ENCODE results near the gene ZRANB2.

Gene ZRANB2

DNA sequence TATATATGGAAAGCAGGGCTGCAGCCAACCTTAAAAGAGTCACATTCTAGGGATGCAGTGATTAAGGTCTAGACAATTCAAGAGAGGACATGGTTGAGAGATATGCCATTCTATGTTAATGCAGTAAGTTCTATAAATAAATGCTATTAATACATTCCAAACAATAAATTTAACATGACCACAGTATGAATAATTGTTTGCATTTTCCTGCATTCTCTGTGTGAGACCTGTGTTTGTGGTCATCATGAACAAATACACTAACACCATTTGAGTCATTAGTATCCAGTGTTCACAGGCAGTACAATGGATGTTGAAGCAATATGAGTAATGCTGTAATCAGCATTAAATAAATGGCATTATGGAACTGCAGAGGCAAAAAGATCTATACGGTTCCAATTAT, 5.5 kb upstream of the ZRANB2 start:
- Mint-ChIP-seq H3K4me1 (peaks cover 9% of the 10 kb centered on the region), H3K27me3 (peaks cover 20% of the 10 kb centered on the region), H3K36me3 (no peaks in the 10 kb centered on the region), H3K9me3 (peaks cover 2% of the 10 kb centered on the region), H3K4me3 (no peak overlapping the region), H3K27ac (no peak overlapping the region)
- ATAC-seq, result no peak

DNA sequence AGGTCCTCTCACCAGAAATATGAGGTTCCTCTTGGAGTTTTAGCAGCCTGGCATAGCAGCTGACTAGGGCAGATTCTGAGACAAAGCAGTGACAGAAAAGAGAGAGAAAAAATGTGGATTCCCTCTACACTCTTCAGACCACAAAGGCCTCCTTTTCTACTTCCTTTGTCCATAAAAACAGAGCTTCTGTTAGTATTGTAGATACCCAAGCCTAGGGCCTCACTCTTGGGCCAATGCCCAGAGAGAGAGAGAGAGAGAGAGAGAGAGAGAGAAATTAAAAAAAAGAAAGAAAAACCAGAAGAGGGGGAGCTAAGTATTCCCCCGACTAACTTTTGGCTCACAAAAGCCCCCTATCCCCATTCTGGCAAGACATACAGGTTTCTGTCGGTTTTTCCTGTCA, 2.4 kb upstream of the ZRANB2 start:
- Mint-ChIP-seq H3K36me3 (no peaks in the 10 kb centered on the region), H3K9me3 (peaks cover 2% of the 10 kb centered on the region), H3K27me3 (peaks cover 20% of the 10 kb centered on the region), H3K4me3 (no peak overlapping the region), H3K4me1 (peaks cover 21% of the 10 kb centered on the region), H3K27ac (no peak overlapping the region)
- no peak for ATAC-seq

DNA sequence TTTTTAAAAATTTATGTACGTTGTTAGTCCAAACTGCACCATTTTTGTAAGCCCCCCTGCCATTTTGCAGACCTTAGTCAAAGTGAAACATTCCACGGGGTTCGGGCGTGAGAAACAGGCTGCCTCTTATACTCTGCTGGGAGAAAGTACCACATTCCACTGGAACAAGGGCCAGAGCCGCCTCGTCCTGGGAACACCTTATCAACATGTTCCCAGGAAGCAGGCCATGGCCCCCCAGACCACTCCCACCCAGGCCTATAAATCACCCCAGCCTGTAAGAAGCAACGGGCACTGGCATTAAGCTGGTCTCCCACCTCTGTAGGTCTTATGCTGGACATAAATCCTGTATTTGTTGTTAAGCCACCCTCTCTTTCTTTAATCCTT, 854 bp upstream of the ZRANB2 start:
- Mint-ChIP-seq H3K4me3 (peak overlapping the region; percentile 97), H3K9me3 (peaks cover 2% of the 10 kb centered on the region), H3K4me1 (peaks cover 21% of the 10 kb centered on the region), H3K36me3 (no peaks in the 10 kb centered on the region), H3K27me3 (peaks cover 20% of the 10 kb centered on the region), H3K27ac (peak overlapping the region; percentile 100)
- no peak for ATAC-seq

DNA sequence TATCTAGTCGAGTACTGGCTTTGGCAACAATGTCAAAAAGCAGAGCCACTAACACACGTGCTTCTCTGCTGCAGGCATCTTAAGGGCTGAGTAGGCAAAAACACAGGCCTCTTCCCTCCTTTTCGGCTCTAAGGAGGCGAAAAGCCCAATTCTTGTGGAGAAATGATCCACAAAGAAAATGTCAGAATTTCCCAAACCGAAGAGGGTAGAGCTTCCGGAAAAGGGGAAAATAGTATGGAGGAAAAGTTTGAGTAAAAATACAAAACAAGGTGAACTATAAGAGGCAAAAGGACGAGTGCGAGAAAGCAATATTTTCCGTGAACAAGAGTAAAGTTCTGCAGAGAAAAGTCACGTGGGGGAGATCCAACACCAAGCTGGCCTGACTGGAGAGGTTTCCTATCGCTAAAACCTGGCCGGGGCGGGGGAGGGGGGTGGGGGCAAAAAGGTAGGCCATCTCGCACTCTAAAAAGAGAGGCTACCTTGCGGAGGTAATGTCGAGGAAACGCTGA, 551 bp downstream of the ZRANB2 start:
- peaks cover 2% of the 10 kb centered on the region for H3K9me3 Mint-ChIP-seq
- H3K27me3 Mint-ChIP-seq, result peaks cover 20% of the 10 kb centered on the region
- H3K27ac Mint-ChIP-seq, result peak overlapping the region; percentile 100
- H3K4me3 Mint-ChIP-seq, result peak overlapping the region; percentile 97
- H3K4me1 Mint-ChIP-seq, result peaks cover 27% of the 10 kb centered on the region
- peaks cover 8% of the 10 kb centered on the region for H3K36me3 Mint-ChIP-seq
- ATAC-seq, result peak; percentile 34

DNA sequence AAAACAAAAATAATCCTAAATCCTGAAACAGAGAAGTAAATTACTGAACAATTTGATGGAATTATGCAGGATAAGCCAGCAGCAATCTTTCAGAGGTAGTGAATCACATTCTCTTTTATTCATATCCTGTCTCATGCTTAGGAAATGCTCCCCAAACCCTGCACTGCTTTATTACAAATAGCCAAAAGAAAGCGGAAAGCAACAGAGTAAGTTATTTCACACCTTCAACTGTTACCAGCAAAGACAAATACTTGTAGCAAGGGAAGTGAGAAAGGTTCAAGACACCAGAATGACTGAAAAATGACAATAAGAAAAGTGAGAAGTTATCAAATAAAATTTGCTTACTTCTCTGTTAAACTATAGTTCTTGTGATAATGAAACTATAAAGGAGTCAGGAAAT, 6.2 kb downstream of the ZRANB2 start:
- H3K4me1 Mint-ChIP-seq, result peaks cover 24% of the 10 kb centered on the region
- peaks cover 46% of the 10 kb centered on the region for H3K36me3 Mint-ChIP-seq
- H3K4me3 Mint-ChIP-seq, result no peak overlapping the region

DNA sequence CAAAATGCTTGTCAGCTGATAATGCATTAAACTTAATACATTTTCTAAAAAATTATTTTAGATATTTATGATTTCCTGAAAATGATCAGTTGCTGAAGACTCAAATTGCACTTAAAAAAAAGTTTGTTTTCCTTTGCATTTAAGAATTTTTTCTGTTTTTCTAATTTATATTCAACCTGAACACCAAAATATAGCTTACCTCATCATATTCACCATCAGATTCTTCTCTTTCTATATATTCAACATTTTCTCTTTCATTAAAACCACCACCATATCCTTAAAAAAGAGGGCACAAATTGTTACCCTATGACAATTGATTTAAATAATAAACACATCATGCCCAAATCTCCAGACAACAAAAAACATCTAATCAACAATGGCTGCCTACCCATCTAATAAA, 8.6 kb downstream of the ZRANB2 start:
- Mint-ChIP-seq H3K4me3 (no peak overlapping the region), H3K27me3 (no peaks in the 10 kb centered on the region), H3K9me3 (no peaks in the 10 kb centered on the region), H3K27ac (no peak overlapping the region), H3K36me3 (peaks cover 52% of the 10 kb centered on the region), H3K4me1 (peaks cover 17% of the 10 kb centered on the region)
- ATAC-seq, result no peak

More for the DNA sequence above, 6.2 kb downstream of the ZRANB2 start:
- no peak for ATAC-seq
- Mint-ChIP-seq H3K27me3 (no peaks in the 10 kb centered on the region), H3K9me3 (no peaks in the 10 kb centered on the region), H3K27ac (no peak overlapping the region)

DNA sequence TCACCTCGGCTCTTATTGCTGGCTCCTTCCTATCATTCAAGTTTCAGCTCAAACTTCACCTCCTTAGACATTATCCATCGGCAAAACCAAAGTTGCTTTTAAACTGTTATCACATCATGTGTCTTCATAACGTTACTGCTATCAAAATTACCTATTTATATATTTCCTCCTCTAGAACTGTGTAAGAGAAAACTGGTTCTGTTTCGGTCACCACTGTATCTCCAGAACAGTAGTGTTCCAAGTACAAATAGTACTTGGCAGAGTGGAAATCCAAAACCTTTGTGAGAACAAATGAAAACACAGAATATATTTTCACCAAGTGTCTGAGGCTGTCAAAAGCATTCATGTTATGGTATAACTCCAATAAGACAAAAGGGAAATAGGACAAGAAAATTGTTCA, 9.1 kb downstream of the ZRANB2 start:
- no peak overlapping the region for H3K4me3 Mint-ChIP-seq
- peaks cover 52% of the 10 kb centered on the region for H3K36me3 Mint-ChIP-seq
- no peak for ATAC-seq
- no peaks in the 10 kb centered on the region for H3K27me3 Mint-ChIP-seq
- no peak overlapping the region for H3K27ac Mint-ChIP-seq
- no peaks in the 10 kb centered on the region for H3K9me3 Mint-ChIP-seq
- H3K4me1 Mint-ChIP-seq, result peaks cover 17% of the 10 kb centered on the region

DNA sequence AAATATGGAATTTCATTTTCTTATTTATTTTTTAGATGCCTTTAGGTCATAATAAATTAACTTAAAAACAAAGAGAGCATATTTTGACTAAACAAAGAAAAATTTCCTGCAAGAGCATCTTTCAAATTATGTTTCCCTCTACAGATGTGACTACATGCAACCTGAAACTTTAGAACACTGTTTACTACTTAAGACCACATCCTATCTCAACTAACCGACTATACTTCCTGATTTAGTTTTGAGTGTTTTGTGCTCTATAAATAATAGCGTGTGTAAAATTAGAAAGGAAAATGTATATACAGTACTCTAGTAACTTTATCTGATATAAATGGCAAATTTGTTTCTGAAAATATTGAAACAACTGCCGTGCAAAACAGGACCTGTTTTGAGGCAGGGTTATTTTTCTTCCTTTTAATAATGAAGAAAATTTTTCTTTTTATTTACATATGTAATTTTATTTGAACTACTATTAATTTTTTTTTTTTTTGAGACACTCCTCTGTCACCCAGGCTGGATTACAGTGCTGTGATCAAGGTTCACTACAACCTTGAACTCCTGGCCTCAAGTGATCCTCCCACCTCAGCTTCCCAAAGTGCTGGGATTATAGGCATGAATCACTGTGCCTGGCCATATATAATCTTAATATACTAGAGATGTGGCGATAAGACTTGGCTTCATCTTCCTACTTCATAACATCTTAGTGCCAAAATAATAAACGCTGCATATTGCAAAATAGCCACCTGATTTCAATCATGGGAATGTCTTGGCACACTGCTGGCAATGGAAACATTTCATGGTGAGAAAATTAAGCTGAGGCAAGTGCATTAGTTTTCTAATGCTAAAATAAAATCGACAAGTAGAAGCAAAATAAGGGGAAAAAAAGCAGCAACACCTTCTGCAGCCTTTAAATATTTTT, 12.3 kb downstream of the ZRANB2 start:
- no peaks in the 10 kb centered on the region for H3K27me3 Mint-ChIP-seq
- no peak overlapping the region for H3K4me3 Mint-ChIP-seq
- H3K36me3 Mint-ChIP-seq, result peaks cover 43% of the 10 kb centered on the region
- H3K4me1 Mint-ChIP-seq, result no peaks in the 10 kb centered on the region
- H3K9me3 Mint-ChIP-seq, result no peaks in the 10 kb centered on the region
- ATAC-seq, result no peak
- no peak overlapping the region for H3K27ac Mint-ChIP-seq

DNA sequence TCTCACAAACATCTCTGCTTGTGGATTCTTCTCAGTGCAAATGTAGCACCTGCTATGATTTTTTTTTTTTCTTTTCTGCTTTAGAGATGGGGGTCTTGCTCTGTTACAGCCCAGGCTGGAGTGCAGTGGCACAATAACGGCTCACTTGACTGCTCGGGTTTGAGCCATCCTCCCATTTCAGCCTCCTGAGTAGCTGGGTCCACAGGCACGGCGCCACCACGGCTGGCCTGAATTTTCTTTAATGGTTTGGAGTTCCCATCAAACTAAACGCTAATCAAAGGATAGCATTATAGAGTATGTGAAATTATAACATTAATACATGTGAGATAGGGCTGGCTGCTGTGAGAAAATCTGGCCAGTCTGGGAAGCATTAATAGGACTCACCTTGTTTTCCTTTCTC, 26.0 kb downstream of the ZRANB2 start:
- Mint-ChIP-seq H3K27ac (no peak overlapping the region), H3K9me3 (no peaks in the 10 kb centered on the region)
- ATAC-seq, result peak; percentile 22

DNA sequence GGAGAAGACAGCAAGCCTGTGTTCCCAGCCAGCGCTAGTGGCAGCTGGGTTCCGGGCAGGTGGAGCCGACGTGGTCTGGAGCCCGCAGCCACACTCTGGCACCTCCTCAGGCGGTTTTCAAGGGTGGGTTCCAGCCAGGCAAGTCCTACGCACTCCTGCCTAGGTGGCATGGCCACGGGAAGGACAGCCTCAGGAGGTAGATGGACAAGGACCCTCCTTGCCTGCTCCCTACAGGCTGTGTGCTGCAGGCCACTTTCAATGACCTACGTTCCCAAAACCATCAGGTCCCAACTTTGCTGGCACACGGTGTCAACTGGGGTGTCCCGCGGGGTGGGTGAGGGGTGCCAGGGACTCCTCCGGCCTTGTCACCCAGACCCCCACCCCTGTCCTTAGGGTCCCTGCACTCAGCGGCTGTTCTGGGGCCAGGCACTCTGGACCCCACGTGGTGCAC, 26.5 kb downstream of the ZRANB2 start:
- Mint-ChIP-seq H3K27ac (no peak overlapping the region), H3K9me3 (no peaks in the 10 kb centered on the region), H3K27me3 (no peaks in the 10 kb centered on the region), H3K36me3 (peaks cover 22% of the 10 kb centered on the region), H3K4me3 (no peak overlapping the region), H3K4me1 (peaks cover 6% of the 10 kb centered on the region)
- peak; percentile 43 for ATAC-seq

More for the DNA sequence above, 26.0 kb downstream of the ZRANB2 start:
- H3K4me3 Mint-ChIP-seq, result no peak overlapping the region
- H3K4me1 Mint-ChIP-seq, result peaks cover 6% of the 10 kb centered on the region
- peaks cover 25% of the 10 kb centered on the region for H3K36me3 Mint-ChIP-seq
- H3K27me3 Mint-ChIP-seq, result no peaks in the 10 kb centered on the region

DNA sequence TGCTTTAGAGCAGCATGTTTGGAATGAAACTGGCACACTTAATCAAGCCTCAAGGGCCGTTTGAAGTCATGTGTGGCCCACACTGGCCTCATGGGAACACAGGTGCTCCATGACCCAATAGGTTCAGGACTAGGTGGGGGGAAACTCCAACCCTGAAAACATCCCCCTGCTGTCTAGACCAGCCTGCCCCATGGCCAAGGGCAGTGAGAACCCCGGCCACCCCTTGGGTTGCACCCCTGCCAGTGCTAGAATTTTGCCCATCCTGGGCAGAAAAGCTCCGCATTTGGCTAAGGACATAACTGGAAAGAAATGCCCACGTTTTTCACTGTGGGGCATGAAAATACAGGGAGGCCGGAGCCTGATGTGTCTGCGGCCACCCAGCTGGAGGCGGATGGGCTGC, 27.1 kb downstream of the ZRANB2 start:
- Mint-ChIP-seq H3K27me3 (no peaks in the 10 kb centered on the region), H3K27ac (no peak overlapping the region), H3K36me3 (peaks cover 16% of the 10 kb centered on the region), H3K9me3 (no peaks in the 10 kb centered on the region), H3K4me1 (peaks cover 6% of the 10 kb centered on the region), H3K4me3 (no peak overlapping the region)
- ATAC-seq, result peak; percentile 59

DNA sequence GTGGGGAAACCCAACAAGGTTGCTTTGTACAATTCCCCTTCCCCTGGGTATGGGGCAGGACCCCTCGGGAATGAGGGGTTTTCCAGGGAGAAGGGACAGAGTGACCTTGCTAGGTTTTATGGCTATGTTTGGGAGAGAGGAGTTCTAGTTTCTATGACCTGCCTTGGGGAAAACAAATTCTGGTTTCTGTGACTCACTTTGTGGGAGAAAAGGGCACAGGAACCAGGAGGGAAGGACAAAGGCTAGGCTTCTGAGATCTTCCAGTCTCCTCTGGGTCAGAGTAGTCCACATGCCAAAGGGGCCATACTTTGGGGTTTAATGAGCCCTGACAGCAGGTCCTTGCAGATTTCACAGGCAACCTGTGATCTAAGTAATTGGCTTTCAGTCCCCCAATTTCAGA, 27.7 kb downstream of the ZRANB2 start:
- ATAC-seq, result no peak
- H3K27me3 Mint-ChIP-seq, result no peaks in the 10 kb centered on the region
- no peak overlapping the region for H3K27ac Mint-ChIP-seq
- H3K36me3 Mint-ChIP-seq, result peaks cover 12% of the 10 kb centered on the region
- no peak overlapping the region for H3K4me3 Mint-ChIP-seq
- H3K4me1 Mint-ChIP-seq, result peaks cover 6% of the 10 kb centered on the region
- H3K9me3 Mint-ChIP-seq, result no peaks in the 10 kb centered on the region

DNA sequence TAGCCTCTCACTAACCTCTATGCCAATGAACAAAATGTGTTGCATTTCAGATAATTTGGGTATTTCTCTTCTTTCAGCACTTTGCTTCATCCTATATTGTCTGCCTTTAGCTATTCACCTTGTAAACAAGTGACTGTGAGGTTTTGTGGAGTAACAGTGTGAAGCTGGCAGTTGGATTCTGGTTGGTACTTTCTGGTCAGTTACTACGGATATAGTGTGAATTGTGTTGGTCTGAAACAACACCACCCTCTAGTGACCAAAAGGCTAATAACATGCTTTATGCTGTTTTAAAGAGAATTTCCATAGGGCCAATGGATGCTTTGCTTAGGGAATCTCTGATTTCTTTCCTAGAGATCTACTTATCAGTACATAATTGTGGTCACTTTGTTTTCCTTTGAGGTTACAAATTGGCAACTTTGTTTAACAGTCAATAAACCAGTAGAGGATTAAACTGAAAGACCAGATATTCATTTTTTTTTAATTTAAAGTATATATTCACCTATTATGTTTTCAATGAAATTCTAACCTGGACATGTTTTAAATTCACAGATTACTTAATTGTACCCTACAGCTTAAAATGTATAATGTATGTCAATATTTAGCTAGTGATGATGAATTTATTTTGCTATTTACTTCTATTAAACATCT, 30.8 kb downstream of the ZRANB2 start:
- Mint-ChIP-seq H3K4me1 (peaks cover 27% of the 10 kb centered on the region), H3K36me3 (no peaks in the 10 kb centered on the region), H3K27me3 (peaks cover 28% of the 10 kb centered on the region), H3K4me3 (no peak overlapping the region), H3K27ac (no peak overlapping the region), H3K9me3 (no peaks in the 10 kb centered on the region)
- peak; percentile 41 for ATAC-seq

DNA sequence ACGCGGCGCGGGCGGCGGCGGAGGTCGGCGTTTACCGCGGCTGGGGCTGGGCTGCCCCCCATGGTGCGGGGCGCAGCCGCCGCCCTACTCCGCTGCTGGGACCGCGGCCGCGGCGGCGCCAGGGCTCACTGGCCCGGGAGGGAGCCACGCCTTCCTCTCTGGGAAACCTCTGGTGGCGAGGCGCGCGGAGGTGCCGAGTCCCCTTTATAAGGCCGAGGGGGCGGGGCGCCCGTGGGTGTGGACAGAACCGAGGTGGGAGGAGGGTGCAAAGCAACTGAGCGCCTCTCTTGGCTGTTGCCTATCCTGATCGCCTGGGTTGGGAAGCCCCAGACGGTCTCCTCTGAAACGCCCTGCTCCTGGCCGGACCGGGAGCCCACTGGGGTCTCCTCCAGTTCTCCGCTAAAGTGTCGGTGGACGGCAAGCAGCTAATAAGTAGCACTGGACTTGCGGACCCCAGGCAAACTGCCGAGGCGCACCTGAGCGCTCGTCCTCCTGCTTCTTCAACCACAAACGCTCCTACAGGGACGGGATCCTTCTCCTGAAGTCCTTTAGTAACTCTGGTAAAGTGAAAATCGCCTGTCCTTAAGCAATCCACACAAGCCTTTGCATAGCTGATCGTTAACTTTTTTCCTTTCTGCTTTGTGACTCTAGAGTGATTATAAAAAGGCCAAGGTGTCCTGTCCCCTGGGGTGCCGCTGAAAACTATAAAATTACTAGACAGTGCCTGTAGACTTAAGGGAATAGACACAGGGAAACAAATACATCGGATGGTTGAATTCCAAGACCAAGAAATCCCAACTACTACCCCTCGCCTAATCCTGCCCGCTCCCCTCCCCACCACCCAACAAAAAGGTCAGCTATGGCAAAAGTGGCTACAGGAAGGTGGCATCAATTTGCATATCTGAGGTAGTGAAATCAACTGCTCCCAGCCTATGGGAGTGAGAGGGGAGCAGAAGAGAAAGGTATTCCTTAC, 32.9 kb downstream of the ZRANB2 start, which contains the start of gene PTGER3:
PTGER3 (minus strand) TSS at position 182 of the 973 bp plus-strand sequence. CDS start 239 bp downstream, outside the sequence.
- Mint-ChIP-seq H3K27ac (no peak within 1 kb of the TSS), H3K4me1 (peaks cover 23% of the 10 kb centered on the region), H3K27me3 (peaks cover 33% of the 10 kb centered on the region), H3K4me3 (peak within 1 kb of the TSS; percentile 72), H3K36me3 (no peaks in the 10 kb centered on the region), H3K9me3 (no peaks in the 10 kb centered on the region)
- peak; percentile 55 for ATAC-seq
